Choroid plexus epithelial cell (primary cell): Measurements from ENCODE around the gene ADGRL3.
A peak's percentile ranks its signal among the peaks of the same experiment; 100 is the strongest.

Source experiments
- DNase-seq: peaks from one replicate; pipeline ENCODE4 v3.0.0-alpha.2; 2010; ENCODE audit warnings: low read depth
- H3K4me3 ChIP-seq: 2 replicates; pipeline ENCODE4 v1.5.1; 2011; ENCODE audit warnings: low read depth, mild to moderate bottlenecking, control low read depth, low read length, moderate library complexity
- TF ChIP-seq, protein P1 (sequence below): conservative IDR thresholded peaks from 2 replicates; pipeline ENCODE4 v1.5.1; 2011; ENCODE audit warnings: low read depth, mild to moderate bottlenecking, control low read depth, inconsistent platforms, low read length, moderate library complexity

ADGRL3 gene

DNA sequence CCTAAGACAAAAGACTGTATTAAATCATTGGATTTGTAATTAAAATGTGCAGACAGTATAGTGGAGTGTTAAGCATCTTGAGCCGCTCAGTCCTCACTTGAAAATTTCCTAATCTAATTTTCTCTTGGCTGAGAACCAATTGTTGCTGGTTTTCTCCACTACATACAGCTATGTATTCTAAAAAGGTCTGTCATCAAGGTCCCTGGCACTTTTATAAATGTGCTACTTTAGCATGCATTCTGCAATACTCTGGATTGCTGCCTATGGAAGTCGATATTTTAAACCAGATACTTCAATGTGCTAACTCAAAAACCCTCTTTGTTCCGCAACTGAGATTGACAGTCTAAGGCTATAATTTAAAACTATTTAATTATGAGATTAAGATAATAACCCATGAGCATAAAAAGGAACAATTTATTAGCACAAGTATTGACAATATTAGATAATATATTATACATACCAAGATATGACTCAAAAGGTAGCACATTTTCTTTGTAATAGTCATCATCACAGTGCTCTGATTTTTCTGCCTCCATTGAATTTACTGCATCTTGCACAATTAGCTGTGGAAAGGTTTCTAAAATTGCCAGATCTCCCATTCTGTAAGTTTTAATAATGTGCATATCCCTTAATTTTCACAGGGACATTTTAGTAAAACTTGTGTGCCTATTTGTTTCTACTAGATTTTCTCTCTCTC, 815.1 kb downstream of the ADGRL3 start:
- DNase-seq = peak; percentile 16
- TF ChIP-seq, protein P1, sequence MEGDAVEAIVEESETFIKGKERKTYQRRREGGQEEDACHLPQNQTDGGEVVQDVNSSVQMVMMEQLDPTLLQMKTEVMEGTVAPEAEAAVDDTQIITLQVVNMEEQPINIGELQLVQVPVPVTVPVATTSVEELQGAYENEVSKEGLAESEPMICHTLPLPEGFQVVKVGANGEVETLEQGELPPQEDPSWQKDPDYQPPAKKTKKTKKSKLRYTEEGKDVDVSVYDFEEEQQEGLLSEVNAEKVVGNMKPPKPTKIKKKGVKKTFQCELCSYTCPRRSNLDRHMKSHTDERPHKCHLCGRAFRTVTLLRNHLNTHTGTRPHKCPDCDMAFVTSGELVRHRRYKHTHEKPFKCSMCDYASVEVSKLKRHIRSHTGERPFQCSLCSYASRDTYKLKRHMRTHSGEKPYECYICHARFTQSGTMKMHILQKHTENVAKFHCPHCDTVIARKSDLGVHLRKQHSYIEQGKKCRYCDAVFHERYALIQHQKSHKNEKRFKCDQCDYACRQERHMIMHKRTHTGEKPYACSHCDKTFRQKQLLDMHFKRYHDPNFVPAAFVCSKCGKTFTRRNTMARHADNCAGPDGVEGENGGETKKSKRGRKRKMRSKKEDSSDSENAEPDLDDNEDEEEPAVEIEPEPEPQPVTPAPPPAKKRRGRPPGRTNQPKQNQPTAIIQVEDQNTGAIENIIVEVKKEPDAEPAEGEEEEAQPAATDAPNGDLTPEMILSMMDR = no peak
- H3K4me3 ChIP-seq = no peak overlapping the region

GRCh38 chr4:62018537-62018936, 818.4 kb downstream of the ADGRL3 start:
- DNase-seq = no peak
- TF ChIP-seq, protein P1 = no peak

DNA sequence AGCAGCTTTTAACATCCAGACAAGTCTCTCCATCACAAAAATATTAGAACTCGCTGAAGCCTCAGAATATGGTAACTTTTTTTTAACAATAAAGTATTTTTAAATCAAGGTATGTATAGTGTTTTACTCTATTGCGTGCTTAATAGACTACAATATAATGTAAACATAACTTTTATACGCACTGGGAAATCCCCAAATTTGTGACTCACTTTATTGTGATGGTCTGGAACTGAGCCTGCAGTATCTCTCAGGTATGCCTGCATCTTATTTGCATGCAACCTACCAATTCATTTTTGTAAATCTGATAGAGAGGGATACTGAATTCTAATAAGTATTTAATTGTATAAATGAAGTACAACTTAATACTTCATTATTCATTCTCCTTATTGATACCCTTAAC, 823.5 kb downstream of the ADGRL3 start:
- no peak for DNase-seq
- TF ChIP-seq, protein P1 = no peak
- no peak overlapping the region for H3K4me3 ChIP-seq

More at GRCh38 chr4:62018537-62018936, 818.4 kb downstream of the ADGRL3 start:
- H3K4me3 ChIP-seq = no peak overlapping the region

- H3K4me3 ChIP-seq = no peak overlapping the region
- no peak for DNase-seq
- TF ChIP-seq, protein P1 = no peak
Measured at GRCh38 chr4:62028745-62029144, 828.6 kb downstream of the ADGRL3 start.

DNA sequence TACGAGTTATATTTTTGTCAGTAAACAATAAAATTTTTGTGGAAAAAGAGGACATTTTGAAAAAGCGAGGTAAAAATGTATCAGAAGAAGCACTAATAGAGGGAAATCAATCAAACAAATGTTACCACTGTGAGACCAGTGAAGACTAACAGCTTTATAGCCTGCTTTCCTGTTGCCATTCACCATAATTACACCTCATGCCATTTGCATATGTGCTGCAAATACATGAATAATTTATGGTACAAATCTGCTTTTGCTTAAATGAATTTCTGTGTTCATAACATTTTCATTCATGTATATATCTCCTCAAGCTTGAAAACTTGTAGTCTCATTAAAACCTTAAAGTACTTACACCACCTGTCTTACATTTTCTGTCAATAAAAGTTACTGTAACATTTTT, 830.8 kb downstream of the ADGRL3 start:
- TF ChIP-seq, protein P1 = no peak
- H3K4me3 ChIP-seq = no peak overlapping the region
- DNase-seq = no peak

DNA sequence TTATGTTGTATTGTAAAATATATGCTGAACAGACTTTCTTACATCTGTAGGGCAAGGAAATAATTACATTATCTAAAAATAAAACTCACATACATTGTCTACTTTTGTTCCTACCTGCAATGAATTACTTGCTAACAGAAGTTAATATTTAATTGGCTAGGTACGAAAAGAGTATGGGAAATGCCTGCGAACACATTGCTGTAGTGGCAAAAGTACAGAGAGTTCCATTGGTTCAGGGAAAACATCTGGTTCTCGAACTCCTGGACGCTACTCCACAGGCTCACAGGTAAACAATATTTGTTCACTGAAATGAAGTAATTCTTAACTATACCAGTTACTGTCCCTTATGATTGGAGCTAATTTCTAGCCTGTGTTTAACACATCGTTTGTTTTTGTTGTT, 837.4 kb downstream of the ADGRL3 start:
- H3K4me3 ChIP-seq = no peak overlapping the region
- DNase-seq = no peak
- TF ChIP-seq, protein P1 = no peak

DNA sequence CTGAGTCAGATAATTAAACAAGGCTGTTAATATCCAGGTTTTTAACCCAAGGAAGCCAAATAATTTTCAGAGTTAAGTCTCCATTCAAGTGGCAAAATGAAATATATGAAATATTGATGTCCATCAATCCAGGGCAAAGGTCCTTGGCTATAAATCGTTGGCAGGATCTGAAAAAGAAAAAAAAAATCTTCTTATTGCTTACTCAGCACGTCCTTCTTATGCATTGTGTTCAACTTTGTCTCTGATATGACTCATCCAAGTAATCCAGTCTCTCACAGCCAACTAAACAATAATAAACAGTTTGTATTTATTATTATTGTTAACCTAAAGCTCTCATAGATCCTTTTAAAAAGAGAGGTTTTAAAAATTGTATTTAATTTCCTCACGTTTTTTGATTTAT, 851.2 kb downstream of the ADGRL3 start:
- TF ChIP-seq, protein P1 = no peak
- H3K4me3 ChIP-seq = no peak overlapping the region
- no peak for DNase-seq
